GM10847 (cell line): ENCODE results near the gene GAB3.
"Not testable (repeated sequence)": the region's sequence is repeated elsewhere in the genome, so short reads cannot be mapped to it uniquely, and the experiment has no call there.

Source experiments
- POLR2A ChIP-seq: IDR thresholded peaks from 2 replicates; pipeline ENCODE4 v1.6.1; 2011; ENCODE audit not compliant: insufficient read length; ENCODE audit errors: extremely low read depth

GAB3 gene

GRCh38 chrX:154654925-154655324 is 96.0 kb downstream of the GAB3 start:
- TF ChIP-seq POLR2A, result no peak

- TF ChIP-seq POLR2A, result no peak
Observed at GRCh38 chrX:154654372-154654771, 96.5 kb downstream of the GAB3 start.

- not testable (repeated sequence) for TF ChIP-seq POLR2A
Observed at GRCh38 chrX:154653413-154653812, 97.5 kb downstream of the GAB3 start, which contains the start of gene CTAG2. Gene CTAG2, minus strand, starts transcription at chrX:154653579. Its CDS starts 64 bp downstream, at chrX:154653515.

GRCh38 chrX:154653048-154653401 is 97.9 kb downstream of the GAB3 start:
- no peak for TF ChIP-seq POLR2A

GRCh38 chrX:154652311-154653047 is 98.4 kb downstream of the GAB3 start:
- no peak for TF ChIP-seq POLR2A

- TF ChIP-seq POLR2A, result no peak
Observed at GRCh38 chrX:154650221-154650510, 100.7 kb downstream of the GAB3 start.

GRCh38 chrX:154649503-154650220 is 101.2 kb downstream of the GAB3 start:
- TF ChIP-seq POLR2A, result no peak

GRCh38 chrX:154648931-154649330 is 101.9 kb downstream of the GAB3 start:
- no peak for TF ChIP-seq POLR2A
